Activated CD4-positive, alpha-beta T cell treated with anti-CD3 and anti-CD28 coated beads, Interleukin-2, amount 50 U/mL, for 4 hours (primary cell): ENCODE measurements around the gene MATR3.
"Not testable (repeated sequence)": the region's sequence is repeated elsewhere in the genome, so short reads cannot be mapped to it uniquely, and the experiment has no call there.

Source experiments
- DNase-seq, 2 experiments: peaks; one replicate each; pipeline ENCODE4 v3.0.0-alpha.2; 2020

Gene MATR3

DNA sequence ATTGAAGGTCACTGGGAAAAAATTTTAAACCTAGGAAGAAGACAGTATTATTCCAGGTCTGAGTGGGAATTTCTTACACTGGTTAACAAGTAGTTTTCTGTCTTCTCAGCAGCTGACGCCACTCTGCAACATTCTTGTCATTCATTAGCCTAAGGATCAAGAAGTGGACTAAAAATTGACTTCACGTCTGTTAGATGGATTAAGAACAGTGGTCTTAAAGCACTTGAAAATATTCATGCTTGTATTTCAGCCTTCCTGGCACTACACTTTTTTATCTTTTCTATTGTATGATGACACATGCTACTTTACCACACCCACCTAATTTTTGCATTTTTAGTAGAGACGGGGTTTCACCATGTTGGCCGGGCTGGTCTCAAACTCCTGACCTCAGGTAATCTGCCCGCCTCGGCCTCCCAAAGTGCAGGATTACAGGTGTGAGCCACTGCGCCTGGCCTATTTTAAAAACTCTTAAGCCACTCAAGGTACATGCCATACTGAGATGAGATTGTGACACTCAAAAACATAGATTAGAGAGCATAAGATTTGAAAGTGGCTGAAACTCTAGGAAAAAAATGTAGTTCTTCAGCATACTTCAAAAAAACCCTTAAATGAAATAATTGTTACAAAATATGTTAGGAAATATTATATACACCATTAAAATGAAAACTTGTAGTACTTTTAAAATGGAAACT, 8.4 kb downstream of the MATR3 start:
- DNase-seq: no peak

DNA sequence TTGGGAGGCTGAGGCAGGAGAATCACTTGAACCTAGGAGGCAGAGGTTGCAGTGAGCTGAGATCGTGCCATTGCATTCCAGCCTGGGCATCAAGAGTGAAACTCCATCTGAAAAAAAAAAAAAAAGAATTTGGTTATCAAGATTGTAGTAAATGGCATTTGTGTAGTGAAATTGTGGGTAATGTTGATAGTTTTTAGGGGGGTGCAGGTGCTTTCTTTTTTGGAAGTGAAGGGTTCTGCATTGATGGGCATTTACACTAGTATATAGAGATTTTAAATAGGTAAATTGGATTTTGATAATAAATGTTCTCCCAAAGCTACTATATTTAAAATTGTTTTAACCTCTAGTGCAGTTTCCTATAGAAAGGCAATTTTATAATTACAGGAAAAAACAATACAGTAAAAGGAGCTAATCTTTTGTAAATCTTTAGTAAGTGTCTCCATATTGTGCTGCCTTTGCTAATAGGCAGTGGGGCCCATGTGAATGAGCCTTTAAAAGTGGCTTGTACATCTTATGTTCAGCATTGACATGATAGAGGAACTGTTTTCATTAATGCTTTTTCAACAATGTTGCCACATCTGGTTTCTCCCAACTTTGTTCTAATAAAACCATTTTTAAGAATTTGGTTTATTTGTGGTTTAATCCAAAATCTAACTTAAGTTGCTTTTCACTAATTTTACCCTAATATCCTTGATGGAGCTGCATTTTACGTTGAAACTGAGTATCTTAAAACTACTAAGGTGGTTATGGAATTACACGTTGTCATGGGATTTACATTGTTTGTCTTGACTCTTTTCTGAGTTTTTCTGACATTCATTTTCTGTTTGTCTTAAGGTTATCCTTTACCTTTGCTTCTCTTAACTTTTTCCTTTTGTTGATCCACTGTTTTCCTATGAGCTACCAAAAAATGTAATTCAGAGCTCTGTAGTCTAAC, 11.1 kb downstream of the MATR3 start:
- no peak for DNase-seq

DNA sequence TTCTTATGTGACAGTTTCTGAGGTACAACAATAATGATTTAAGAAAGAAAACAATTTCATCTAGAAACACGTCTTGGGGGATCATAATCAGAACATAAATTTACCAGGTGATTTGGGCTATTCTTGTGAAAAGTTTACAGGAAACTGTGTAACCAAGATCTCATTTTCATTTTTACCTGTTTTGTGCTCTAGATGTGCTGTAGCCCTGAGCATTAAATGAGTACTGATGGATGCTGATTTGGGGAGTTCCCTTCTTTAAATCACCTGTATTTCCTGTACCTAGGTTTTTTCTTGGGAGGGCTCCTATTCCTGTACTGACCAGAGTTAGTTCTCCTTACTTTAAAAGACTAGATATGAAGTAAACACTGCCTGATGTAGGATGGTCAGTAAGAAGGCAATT, 12.7 kb downstream of the MATR3 start:
- DNase-seq: no peak

DNA sequence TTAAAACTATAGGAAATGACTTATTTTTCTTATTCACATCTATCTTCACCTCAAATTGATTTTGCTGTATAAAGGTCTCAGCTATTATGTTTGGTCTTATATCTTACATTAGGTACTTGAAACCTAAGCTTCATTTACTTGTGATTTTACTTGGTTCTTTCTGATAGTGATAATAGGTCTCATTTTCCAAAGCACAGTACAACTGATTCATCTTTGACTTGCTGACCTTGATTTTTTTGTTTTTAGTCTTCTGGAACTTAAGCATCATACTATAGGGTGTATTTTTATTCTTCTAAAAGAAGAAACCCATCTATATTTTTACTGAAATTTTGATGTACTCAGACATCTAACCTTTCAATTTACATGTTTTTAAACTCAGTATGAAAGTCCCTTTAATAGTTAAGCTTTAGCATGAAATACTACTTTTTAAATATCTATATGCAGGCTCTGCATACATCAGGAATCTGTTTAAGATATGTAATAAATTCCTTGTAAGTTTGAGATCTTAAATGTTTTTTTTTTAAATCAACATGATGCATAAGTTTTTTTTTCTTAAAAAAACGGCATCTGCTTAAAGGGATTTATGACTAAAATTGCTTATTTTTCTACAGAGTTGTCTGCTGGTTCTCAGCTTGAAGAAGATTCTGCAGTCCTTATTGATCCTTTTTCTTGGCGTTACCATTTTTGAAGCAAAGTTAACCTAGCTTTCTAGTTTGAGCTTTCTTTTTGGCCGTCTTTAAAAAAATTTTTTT, 13.3 kb downstream of the MATR3 start:
- no peak for DNase-seq

DNA sequence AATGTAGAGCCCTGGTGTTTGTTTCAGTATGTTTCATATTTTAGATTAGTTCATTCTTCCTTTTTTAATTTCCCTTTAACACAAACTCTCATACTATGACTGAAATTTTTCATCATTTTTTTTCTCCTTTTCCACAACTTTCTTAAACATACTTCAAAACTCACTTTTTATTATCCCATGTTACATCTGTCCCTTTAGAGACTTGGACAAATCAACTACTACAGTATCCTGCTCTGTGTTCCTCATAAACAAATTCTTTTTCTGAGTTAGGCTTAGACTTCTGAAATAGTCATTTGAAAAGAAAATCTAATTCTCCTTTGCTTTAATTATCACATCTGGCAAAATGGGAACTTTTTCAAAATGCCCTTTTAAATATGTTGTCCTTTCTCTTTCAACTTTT, 15.3 kb downstream of the MATR3 start:
- no peak for DNase-seq

DNA sequence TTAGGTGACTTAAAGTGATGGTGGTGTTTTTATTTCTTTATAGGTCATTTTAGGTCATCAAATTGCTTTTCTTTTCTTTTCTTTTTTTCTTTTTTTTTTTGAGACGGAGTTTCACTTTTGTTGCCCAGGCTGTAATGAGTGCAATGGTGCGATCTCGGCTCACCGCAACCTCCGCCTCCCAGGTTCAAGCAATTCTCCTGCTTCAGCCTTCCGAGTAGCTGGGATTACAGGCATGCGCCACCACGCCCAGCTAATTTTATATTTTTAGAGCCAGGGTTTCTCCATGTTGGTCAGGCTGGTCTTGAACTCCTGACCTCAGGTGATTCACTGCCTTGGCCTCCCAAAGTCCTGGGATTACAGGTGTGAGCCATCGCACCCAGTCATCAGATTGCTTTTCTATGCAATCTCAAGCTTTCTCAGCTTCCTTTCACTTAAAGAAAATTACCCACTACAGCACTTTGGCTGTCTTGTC, 17.2 kb downstream of the MATR3 start:
- DNase-seq: not testable (repeated sequence)

DNA sequence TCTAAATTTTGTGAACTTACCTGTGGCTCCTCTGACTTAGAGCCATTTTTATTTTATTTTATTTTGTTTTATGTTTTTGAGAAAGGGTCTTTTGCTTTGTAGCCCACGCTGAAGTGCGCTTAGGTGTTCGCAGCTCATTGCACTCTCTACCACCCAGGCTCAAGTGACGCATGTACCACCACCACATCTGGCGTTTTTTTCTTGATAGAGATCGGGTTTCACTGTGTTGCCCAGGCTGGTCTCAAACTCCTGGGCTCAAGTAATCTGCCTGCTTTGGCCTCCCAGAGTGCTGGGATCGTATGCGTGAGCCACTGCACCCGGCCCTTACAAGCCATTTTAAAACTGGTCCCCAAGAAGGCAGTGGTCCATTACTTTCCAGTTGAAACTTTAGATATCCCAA, 18.5 kb downstream of the MATR3 start:
- DNase-seq: no peak

DNA sequence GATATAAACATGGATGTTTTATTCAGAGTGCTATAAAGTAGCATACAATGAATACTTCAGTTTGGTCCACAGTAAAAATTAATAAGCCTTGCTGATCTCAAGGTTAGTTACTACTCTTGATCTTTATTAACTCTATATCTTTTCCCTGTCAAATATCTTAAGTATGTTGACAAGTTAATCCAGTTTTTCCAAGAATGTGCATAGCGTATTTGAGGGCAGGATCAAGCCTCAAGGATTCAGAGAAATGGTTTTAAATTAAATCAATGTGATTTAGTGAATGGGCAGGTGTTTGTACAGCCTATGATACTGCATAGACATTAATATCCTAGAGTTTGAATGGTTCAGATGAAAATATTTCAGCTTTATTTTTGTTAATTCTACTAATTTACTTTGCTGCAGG, 20.7 kb downstream of the MATR3 start:
- no peak for DNase-seq

DNA sequence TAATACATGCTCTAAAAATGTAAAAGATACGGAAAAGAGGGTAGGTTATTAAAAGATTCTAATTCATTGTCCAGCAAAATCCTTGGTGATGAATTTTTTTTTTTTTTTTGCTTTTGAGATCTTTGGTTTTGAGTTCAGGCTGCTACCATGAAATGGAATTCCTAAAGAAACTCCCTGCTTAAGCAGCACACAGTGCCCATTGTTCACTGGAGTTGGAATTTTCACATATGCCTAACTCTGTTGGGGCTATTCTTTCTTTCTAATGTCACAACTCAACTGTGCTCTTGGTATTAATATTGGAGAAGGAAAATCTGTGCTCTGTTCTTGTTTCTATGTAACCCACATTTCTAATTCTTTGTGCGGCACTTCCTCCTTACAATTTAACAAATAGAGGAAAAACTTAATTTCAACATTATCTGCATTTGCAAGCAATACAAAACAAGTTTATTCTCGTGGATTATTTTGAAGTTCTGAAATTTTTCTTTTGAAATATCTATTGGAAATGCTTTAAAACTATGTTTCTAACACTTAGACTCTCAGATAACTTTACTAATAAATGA, 21.6 kb downstream of the MATR3 start:
- DNase-seq: no peak

DNA sequence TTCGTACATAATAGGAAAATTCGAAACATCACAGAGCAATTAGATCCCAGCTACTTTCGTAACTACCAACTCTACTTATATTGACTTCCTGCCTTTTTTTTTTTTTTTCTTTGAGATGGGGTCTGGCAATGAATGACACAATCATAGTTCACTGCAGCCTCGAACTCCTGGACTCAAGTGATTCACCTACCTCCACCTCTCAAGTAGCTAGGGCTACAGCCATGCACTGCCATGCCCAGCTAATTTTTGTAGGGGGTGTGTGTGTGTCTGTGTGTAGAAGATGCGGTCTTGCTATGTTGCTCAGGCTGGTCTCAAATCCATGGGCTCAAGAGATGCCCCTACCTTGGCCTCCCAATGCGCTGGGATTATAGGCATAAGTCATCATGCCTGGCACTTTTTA, 42.3 kb downstream of the MATR3 start:
- no peak for DNase-seq

DNA sequence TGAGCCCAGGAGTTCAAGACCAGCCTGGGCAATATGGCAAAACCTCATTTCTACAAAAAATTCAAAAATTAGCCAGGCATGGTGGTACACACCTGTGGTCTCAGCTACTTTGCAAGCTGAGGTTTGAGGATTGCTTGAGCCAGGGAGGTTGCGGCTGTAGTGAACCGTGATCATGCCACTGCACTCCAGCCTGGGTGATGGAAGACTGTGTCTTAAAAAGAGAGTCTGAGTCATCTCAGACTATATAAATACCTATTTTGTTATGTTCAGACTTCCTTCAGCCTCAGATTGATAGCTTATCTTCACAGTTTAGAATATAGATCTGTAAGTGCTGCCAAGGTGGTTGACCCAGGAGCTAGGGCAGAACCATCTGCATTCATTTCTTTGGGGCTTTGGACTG, 46.5 kb downstream of the MATR3 start:
- no peak for DNase-seq

DNA sequence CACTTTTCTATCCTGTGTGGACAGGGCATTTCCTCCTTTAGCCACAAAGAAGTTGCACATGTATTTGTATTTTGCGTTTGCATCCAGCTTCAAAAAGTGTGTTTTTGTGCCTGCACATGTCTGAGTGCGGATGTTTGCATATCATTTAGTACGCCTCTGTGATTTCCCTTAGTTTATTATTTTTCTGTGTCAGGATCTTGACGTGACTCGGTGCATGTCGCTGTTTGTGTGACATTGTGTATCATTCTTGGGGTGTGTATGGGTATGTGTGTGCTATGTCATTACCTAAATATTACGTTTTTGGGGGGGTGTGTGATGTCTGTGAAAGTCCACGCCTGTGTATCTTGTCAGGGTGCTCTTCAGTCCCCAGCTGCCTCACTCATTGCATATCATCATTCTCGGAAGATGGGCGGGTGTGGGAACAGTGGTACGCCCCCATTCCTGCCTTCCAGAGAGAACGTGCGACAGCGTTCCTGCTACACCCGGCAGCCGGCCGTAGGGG, 47.7 kb downstream of the MATR3 start:
- no peak for DNase-seq

DNA sequence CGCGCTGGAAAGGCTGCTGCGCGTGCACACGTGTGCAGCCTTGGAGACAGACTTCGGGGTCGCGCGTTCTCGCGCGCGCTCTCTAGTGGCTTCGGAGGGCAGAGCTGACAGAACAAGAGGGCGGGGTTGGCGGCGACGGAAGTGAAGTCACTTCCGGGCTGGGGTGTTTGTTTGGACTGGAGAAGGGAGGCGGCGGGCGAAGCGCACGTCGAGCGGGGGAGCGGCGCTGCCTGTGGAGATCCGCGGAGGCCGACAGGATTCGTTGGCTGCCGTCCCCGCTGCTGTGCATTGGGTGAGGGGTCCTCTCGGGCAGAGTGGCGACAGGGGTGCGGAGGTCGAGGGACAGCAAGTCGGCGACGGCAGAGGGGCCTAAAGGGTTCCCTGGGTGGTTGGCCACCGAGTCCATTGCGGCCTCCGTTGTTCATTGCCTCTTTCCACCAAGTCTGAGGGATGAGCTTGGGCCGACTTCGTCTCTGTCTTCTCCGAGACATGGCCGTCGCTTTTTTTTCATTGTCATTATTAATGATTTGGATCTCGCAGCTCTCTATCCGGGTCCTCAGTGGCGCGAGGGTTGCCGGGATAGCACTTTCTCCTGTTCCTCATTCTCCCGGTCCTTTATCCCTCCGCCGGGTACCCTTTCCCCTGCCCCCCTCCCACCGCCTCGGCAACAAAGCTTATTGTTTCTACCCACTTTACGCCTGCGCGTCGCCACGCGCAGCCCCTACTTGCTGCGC, 48.3 kb downstream of the MATR3 start, which contains the start of gene PAIP2:
Gene PAIP2, plus strand, starts transcription at position 166 of the 734 bp plus-strand sequence. CDS start 21,931 bp downstream, outside the sequence.
- peak; percentile 96 to 97 for DNase-seq

DNA sequence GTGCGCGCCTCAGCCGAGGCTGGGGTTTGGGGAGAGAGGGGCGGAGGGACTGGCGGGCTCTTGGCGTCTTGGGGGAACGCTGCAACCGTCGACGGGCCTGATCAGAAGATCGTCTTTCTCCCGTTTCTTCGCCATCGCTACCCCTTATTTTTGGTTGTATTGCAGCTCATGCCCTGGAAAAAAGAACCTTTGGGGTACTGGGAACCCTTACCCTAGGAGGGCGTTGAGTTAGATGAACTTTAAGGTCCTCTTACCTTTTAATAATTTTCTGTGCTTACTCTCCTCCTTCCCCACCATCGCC, 48.8 kb downstream of the MATR3 start:
- peak; percentile 71 to 77 for DNase-seq

DNA sequence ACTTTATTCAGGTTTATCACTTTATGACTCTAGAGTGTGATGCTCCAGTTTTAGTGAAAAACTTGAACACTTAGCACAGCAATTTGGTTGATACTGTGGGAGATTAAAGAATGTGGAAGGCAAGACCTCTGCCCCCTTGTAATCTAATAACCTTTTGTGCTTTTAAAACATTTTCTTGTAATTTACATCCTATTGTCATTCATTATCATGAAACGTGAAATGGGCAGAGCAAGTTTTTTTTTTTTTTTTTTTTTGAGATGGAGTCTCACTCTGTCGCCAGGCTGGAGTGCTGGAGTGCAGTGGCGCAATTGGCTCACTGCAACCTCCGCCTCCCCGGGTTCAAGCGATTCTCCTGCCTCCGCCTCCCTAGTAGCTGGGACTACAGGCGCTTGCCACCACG, 49.9 kb downstream of the MATR3 start:
- no peak for DNase-seq

DNA sequence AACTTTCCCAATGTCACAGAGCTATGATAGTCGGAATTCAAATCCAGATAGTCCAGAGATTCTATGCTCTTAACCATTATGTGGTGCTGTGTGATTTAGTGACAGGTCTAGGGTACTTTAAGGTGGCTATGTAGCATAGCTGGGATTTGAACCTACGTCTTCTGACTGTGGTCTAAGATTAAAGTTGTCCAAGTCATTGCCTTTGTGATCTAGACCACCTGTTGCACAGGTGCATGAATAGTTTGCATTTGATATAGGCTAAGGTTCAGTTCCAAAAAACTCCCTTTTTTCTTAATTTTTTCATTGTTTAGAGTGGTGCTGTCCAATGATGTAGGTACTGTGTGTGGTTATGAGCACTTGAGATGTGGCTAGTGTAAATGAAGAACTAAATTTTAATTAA, 50.6 kb downstream of the MATR3 start:
- DNase-seq: no peak

DNA sequence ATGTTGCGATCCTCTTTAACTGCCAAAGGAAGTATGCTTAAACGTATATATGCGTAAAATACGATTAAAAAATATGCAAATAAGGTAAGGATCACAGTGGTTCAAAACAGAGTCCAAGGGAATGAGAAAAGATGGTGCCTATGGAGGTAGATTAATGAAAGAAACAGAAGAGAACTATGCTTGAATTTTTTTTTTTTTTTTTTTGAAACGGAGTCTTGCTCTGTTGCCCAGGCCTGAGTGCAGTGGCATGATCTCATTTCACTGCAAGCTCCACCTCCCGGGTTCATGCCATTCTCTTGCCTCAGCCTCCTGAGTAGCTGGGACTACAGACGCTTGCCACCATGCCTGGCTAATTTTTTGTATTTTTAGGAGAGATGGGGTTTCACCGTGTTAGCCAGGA, 51.9 kb downstream of the MATR3 start:
- DNase-seq: not testable (repeated sequence)

DNA sequence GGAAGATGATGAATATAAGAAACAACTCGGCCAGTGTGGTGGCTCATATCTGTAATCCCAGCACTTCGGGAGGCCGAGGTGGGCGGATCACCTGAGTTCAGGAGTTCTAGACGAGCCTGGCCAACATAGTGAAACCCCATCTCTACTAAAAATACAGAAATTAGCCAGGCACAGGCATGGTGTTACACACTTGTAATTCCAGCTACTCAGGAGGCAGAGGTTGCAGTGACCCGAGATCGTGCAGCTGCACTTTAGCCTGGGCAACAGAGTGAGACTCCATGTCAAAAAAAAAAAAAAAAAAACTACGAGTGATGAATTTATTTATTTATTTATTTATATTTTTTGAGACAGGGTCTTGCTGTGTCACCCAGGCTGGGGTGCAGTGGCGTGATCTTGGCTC, 54.3 kb downstream of the MATR3 start:
- DNase-seq: not testable (repeated sequence)

DNA sequence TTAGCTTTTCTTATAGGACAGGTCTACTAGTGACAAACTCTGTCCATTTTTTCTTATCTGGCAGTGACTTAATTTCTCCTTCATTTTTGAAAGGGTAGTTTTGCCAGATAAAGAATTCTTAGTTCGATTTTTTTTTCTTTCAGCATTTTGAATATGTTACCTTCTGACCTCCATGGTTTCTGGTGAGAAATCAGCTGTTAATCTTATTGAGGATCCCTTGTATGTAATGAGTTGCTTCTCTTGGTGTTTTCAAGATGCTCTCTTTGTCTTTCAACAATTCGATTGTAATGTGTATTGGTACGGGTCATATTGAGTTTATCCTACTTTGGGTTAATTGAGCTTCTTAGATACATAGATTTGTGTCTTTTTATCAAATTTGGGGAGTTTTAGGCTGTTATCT, 60.6 kb downstream of the MATR3 start:
- DNase-seq: no peak

DNA sequence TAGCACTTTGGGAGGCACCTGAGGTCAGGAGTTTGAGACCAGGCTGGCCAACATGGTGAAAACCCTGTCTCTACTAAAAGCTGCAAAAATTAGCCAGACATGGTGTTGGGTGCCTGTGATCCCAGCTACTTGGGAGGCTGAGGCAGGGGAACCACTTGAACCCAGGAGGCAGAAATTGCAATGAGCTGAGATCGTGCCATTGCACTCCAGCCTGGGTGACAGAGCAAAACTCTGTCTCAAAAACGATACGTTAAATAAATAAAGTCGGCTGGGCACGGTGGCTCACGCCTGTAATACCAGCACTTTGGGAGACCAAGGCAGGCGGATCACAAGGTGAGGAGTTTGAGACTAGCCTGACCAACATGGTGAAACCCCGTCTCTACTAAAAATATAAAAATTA, 62.4 kb downstream of the MATR3 start:
- not testable (repeated sequence) for DNase-seq

DNA sequence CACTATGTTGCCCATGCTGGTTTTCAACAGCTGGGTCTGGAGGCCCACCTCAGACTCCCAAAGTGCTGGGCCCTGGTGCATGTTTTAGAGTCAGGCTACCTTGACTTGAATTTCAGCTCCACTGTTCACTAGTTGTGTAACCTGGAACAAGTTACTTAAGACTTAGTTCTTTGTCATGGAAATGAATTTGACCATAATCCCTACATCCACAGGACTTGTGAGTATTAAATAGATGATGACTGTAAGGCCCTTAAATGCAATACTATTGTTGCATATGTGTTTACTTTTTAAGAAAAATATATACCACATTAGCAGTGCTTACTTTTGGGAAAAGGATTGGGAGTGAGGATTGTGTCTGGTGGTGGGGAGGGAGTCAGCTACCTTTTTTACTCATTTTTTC, 64.5 kb downstream of the MATR3 start:
- no peak for DNase-seq

DNA sequence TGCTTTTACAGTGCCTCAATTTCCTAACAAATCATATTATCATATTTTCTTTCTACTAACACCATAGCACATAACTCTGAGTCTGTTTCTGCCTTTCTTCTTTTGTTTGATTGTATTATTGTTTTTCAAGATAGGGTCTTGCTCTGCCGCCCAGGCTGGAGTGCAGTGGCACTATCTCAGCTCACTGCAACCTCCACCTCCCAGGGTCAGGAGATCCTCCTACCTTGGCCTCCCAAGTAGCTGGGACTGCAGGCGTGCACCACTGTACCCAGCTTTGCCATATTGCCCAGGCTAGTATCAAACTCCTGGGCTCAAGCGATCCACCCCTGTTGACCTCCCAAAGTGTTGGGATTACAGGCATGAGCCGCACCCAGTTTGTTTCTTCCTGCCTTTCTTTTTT, 66.8 kb downstream of the MATR3 start:
- no peak for DNase-seq
